ENCODE results near the gene INPP5D.

GRCh38 chr2:233140077-233140585, 80.0 kb downstream of the INPP5D start:
- TF ChIP-seq, protein P1, sequence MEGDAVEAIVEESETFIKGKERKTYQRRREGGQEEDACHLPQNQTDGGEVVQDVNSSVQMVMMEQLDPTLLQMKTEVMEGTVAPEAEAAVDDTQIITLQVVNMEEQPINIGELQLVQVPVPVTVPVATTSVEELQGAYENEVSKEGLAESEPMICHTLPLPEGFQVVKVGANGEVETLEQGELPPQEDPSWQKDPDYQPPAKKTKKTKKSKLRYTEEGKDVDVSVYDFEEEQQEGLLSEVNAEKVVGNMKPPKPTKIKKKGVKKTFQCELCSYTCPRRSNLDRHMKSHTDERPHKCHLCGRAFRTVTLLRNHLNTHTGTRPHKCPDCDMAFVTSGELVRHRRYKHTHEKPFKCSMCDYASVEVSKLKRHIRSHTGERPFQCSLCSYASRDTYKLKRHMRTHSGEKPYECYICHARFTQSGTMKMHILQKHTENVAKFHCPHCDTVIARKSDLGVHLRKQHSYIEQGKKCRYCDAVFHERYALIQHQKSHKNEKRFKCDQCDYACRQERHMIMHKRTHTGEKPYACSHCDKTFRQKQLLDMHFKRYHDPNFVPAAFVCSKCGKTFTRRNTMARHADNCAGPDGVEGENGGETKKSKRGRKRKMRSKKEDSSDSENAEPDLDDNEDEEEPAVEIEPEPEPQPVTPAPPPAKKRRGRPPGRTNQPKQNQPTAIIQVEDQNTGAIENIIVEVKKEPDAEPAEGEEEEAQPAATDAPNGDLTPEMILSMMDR (IDR thresholded peaks at IDR 0.05) = no peak
- no peak for TF ChIP-seq POLR2A (IDR thresholded peaks at IDR 0.05)
- no peak for TF ChIP-seq EP300 (IDR thresholded peaks at IDR 0.05; ENCODE audit: low read depth)

Measured in transverse colon (tissue), 3 donors.